GM23338 (cell line): ENCODE measurements around the gene SIRT3.
"Not testable (repeated sequence)": the region's sequence is repeated elsewhere in the genome, so short reads cannot be mapped to it uniquely, and the experiment has no call there.

ENCODE experiments used
- CREB1 ChIP-seq: fragments of 250-450 bp; sonication (Bioruptor Pico); IDR thresholded peaks from 2 replicates; pipeline ENCODE4 v1.5.0; 2020; ENCODE audit warnings: low read depth, mild to moderate bottlenecking, moderate library complexity
- ETS1 ChIP-seq: IDR thresholded peaks from 2 replicates; pipeline ENCODE4 v1.6.1; 2016; ENCODE audit warnings: antibody characterized with exemption
- EZH2 ChIP-seq: fragments of 200-600 bp; sonication (generic); IDR thresholded peaks from one replicate; pipeline ENCODE4 v1.8.0; 2017; ENCODE audit warnings: antibody characterized with exemption, mild to moderate bottlenecking, low read depth; ENCODE audit not compliant: unreplicated experiment
- EZH2phosphoT487 ChIP-seq: fragments of 200-600 bp; sonication (generic); IDR thresholded peaks from one replicate; pipeline ENCODE4 v1.8.1; 2018; ENCODE audit warnings: antibody characterized with exemption; ENCODE audit not compliant: unreplicated experiment
- JUNB ChIP-seq: IDR thresholded peaks from one replicate; pipeline ENCODE4 v1.6.1; 2016; ENCODE audit warnings: antibody characterized with exemption; ENCODE audit not compliant: unreplicated experiment
- POLR2AphosphoS5 ChIP-seq: IDR thresholded peaks from 2 replicates; pipeline ENCODE4 v1.6.1; 2016; ENCODE audit warnings: antibody characterized with exemption, low read depth
- STAT1 ChIP-seq: IDR thresholded peaks from one replicate; pipeline ENCODE4 v1.6.1; 2016; ENCODE audit warnings: antibody characterized with exemption; ENCODE audit not compliant: unreplicated experiment
- ZNF331 ChIP-seq: fragments of 250-450 bp; sonication (Bioruptor Pico); IDR thresholded peaks from 2 replicates; pipeline ENCODE4 v1.5.0; 2020; ENCODE audit warnings: low read depth, mild to moderate bottlenecking, moderate library complexity
- TF ChIP-seq, protein P1 (sequence below), 2 experiments: fragments of 200-600 bp in 1 of 2; sonication (generic) in 1 of 2; conservative IDR thresholded peaks; 2 replicates each; pipeline versions ENCODE4 v1.5.1 to v1.6.1; 2016 to 2017; ENCODE audit warnings: antibody characterized with exemption in 2 of 2, low read depth in 2 of 2, mild to moderate bottlenecking in 2 of 2, moderate library complexity in 1 of 2
- TF ChIP-seq, protein P2 (sequence below): IDR thresholded peaks from one replicate; pipeline ENCODE4 v1.6.1; 2018; ENCODE audit warnings: antibody characterized with exemption; ENCODE audit not compliant: unreplicated experiment

DNA sequence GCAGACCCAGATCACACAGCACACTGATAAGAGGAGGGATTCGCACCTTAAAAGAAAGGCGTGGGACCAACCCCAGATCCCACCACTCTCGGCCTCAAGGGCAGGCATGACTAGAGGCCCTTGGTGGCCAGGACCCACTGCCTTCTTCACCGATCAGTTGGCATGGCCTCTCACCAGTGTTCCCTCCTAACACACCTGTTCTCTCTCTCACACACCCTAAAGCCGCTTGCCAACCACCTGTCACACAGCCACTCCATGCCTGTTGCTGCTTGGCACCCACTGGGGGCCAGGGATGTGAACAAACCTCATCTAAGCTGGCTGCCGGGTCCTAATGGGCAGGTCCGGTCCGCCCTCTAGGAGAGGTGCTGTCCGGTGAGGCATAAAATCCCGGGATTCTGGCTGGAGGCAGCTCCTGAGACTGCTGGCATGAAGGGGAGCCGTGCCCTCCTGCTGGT, 43.4 kb downstream of the SIRT3 start, which contains the start of gene SCGB1C1:
- TF ChIP-seq, protein P1, sequence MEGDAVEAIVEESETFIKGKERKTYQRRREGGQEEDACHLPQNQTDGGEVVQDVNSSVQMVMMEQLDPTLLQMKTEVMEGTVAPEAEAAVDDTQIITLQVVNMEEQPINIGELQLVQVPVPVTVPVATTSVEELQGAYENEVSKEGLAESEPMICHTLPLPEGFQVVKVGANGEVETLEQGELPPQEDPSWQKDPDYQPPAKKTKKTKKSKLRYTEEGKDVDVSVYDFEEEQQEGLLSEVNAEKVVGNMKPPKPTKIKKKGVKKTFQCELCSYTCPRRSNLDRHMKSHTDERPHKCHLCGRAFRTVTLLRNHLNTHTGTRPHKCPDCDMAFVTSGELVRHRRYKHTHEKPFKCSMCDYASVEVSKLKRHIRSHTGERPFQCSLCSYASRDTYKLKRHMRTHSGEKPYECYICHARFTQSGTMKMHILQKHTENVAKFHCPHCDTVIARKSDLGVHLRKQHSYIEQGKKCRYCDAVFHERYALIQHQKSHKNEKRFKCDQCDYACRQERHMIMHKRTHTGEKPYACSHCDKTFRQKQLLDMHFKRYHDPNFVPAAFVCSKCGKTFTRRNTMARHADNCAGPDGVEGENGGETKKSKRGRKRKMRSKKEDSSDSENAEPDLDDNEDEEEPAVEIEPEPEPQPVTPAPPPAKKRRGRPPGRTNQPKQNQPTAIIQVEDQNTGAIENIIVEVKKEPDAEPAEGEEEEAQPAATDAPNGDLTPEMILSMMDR (conservative IDR thresholded peaks at IDR 0.05; ENCODE audit: low read depth in 2 of 2), result not testable (repeated sequence)
- TF ChIP-seq, protein P2, sequence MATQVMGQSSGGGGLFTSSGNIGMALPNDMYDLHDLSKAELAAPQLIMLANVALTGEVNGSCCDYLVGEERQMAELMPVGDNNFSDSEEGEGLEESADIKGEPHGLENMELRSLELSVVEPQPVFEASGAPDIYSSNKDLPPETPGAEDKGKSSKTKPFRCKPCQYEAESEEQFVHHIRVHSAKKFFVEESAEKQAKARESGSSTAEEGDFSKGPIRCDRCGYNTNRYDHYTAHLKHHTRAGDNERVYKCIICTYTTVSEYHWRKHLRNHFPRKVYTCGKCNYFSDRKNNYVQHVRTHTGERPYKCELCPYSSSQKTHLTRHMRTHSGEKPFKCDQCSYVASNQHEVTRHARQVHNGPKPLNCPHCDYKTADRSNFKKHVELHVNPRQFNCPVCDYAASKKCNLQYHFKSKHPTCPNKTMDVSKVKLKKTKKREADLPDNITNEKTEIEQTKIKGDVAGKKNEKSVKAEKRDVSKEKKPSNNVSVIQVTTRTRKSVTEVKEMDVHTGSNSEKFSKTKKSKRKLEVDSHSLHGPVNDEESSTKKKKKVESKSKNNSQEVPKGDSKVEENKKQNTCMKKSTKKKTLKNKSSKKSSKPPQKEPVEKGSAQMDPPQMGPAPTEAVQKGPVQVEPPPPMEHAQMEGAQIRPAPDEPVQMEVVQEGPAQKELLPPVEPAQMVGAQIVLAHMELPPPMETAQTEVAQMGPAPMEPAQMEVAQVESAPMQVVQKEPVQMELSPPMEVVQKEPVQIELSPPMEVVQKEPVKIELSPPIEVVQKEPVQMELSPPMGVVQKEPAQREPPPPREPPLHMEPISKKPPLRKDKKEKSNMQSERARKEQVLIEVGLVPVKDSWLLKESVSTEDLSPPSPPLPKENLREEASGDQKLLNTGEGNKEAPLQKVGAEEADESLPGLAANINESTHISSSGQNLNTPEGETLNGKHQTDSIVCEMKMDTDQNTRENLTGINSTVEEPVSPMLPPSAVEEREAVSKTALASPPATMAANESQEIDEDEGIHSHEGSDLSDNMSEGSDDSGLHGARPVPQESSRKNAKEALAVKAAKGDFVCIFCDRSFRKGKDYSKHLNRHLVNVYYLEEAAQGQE, result not testable (repeated sequence)
- not testable (repeated sequence) for TF ChIP-seq CREB1 (CRISPR knock-in tag); STAT1; POLR2AphosphoS5; EZH2phosphoT487; JUNB; ZNF331 (CRISPR knock-in tag); EZH2; ETS1
